Measurements from ENCODE around the gene CD36. TPM values are rescaled to one million over a fixed set of nuclear protein-coding genes. Genes with fewer than 3 reads are reported as not detected.

CD36 gene
- total RNA-seq, 1 donor from 2014 or later: 1.7 TPM

GRCh38 chr7:80648031-80648600 is 9.7 kb downstream of the CD36 start:
- Histone ChIP-seq H3K4me1 (ENCODE audit: insufficient read depth, low read length) (no peaks in the 10 kb centered on the region), H4K20me1 (ENCODE audit: insufficient read depth, low read length) (no peaks in the 10 kb centered on the region), H3K36me3 (ENCODE audit: insufficient read depth, low read length) (no peaks in the 10 kb centered on the region), H3K9ac (ENCODE audit: low read length) (no peak overlapping the region), H2AFZ (ENCODE audit: low read depth, low read length) (no peak overlapping the region), H3K9me3 (ENCODE audit: insufficient read depth, low read depth, low read length) (no peaks in the 10 kb centered on the region), H3K27me3 (ENCODE audit: insufficient read depth, low read length) (no peaks in the 10 kb centered on the region), H3K27ac (ENCODE audit: low read depth, low read length) (no peak overlapping the region), H3K4me3 (ENCODE audit: insufficient read depth, low read depth, low read length) (no peak overlapping the region), H3K4me2 (ENCODE audit: low read length) (no peak overlapping the region), H3K79me2 (ENCODE audit: insufficient read depth, low read length) (no peaks in the 10 kb centered on the region)
- FAIRE-seq (no peak), DNase-seq (ENCODE audit: low read depth) (no peak)
- Mint-ChIP-seq H3K9me3 (ENCODE audit: unreplicated experiment) (no peaks in the 10 kb centered on the region), H3K4me3 (ENCODE audit: unreplicated experiment) (no peak overlapping the region), H3K27ac (ENCODE audit: unreplicated experiment) (no peak overlapping the region), H3K27me3 (ENCODE audit: low read depth, unreplicated experiment) (peaks cover 2% of the 10 kb centered on the region), H3K4me1 (ENCODE audit: low read depth, unreplicated experiment) (no peaks in the 10 kb centered on the region), H3K36me3 (ENCODE audit: low read depth, unreplicated experiment) (no peaks in the 10 kb centered on the region)
- TF ChIP-seq, protein P1, sequence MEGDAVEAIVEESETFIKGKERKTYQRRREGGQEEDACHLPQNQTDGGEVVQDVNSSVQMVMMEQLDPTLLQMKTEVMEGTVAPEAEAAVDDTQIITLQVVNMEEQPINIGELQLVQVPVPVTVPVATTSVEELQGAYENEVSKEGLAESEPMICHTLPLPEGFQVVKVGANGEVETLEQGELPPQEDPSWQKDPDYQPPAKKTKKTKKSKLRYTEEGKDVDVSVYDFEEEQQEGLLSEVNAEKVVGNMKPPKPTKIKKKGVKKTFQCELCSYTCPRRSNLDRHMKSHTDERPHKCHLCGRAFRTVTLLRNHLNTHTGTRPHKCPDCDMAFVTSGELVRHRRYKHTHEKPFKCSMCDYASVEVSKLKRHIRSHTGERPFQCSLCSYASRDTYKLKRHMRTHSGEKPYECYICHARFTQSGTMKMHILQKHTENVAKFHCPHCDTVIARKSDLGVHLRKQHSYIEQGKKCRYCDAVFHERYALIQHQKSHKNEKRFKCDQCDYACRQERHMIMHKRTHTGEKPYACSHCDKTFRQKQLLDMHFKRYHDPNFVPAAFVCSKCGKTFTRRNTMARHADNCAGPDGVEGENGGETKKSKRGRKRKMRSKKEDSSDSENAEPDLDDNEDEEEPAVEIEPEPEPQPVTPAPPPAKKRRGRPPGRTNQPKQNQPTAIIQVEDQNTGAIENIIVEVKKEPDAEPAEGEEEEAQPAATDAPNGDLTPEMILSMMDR (IDR thresholded peaks at IDR 0.05; ENCODE audit: insufficient read depth, low read depth, low read length): no peak
- TF ChIP-seq EZH2 (IDR thresholded peaks at IDR 0.05; ENCODE audit: insufficient read depth, low read length): no peak

DNA sequence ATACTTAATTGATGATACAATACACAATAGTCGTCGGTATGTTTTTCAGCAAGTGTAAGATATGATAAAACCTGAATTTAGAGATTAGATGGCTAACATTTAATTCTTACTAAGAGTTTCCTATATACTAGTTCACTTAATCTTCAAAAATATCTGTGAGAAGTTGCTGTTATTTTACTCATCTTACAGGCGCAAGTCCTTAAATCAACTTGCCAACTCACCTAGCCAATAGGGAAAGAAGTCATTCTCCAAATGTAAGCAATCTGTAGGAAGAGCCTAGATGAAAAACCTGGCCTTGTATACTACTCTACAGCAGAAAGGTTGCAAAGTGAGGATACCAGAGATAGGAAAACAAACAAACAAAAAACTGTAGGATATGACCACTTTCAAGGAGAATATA is 10.6 kb downstream of the CD36 start:
- peak; percentile 76 for FAIRE-seq
- Mint-ChIP-seq H3K4me3 (ENCODE audit: unreplicated experiment) (no peak overlapping the region), H3K9me3 (ENCODE audit: unreplicated experiment) (no peaks in the 10 kb centered on the region), H3K4me1 (ENCODE audit: low read depth, unreplicated experiment) (no peaks in the 10 kb centered on the region), H3K36me3 (ENCODE audit: low read depth, unreplicated experiment) (no peaks in the 10 kb centered on the region), H3K27me3 (ENCODE audit: low read depth, unreplicated experiment) (peaks cover 2% of the 10 kb centered on the region), H3K27ac (ENCODE audit: unreplicated experiment) (no peak overlapping the region)
- no peaks in the 10 kb centered on the region for H4K20me1 ChIP-seq (ENCODE audit: insufficient read depth, low read length)
- no peak overlapping the region for H3K4me2 ChIP-seq (ENCODE audit: low read length)
- no peaks in the 10 kb centered on the region for H3K9me3 ChIP-seq (ENCODE audit: insufficient read depth, low read depth, low read length)
- no peaks in the 10 kb centered on the region for H3K4me1 ChIP-seq (ENCODE audit: insufficient read depth, low read length)
- no peaks in the 10 kb centered on the region for H3K36me3 ChIP-seq (ENCODE audit: insufficient read depth, low read length)
- TF ChIP-seq EZH2 (IDR thresholded peaks at IDR 0.05; ENCODE audit: insufficient read depth, low read length): no peak
- TF ChIP-seq, protein P1 (IDR thresholded peaks at IDR 0.05; ENCODE audit: insufficient read depth, low read depth, low read length): no peak
- H3K79me2 ChIP-seq (ENCODE audit: insufficient read depth, low read length): no peaks in the 10 kb centered on the region
- H2AFZ ChIP-seq (ENCODE audit: low read depth, low read length): no peak overlapping the region
- H3K4me3 ChIP-seq (ENCODE audit: insufficient read depth, low read depth, low read length): no peak overlapping the region
- H3K27ac ChIP-seq (ENCODE audit: low read depth, low read length): no peak overlapping the region
- no peak for DNase-seq (ENCODE audit: low read depth)
- no peak overlapping the region for H3K9ac ChIP-seq (ENCODE audit: low read length)
- no peaks in the 10 kb centered on the region for H3K27me3 ChIP-seq (ENCODE audit: insufficient read depth, low read length)

DNA sequence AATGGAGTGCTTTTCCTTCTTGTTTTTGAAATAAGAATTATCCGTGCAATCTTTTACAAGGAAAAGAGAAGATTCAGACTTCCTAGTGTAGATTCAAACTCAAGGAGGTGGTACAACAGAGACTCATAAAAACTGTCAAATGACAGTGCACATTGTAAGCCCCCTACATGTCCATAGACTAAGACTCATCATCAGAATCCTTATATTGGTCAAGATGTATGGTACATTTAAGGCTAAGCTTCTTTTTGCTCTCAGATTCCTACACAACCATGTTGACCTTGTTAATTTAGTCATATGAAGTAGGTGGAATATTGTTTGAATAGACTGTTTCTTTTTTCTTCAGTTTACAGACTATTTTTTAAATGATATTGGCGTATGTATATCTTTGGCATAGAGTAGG is 11.6 kb downstream of the CD36 start:
- H3K27ac Mint-ChIP-seq (ENCODE audit: unreplicated experiment): no peak overlapping the region
- no peaks in the 10 kb centered on the region for H3K27me3 ChIP-seq (ENCODE audit: insufficient read depth, low read length)
- H3K27me3 Mint-ChIP-seq (ENCODE audit: low read depth, unreplicated experiment): peaks cover 2% of the 10 kb centered on the region
- no peak overlapping the region for H3K4me3 Mint-ChIP-seq (ENCODE audit: unreplicated experiment)
- no peaks in the 10 kb centered on the region for H4K20me1 ChIP-seq (ENCODE audit: insufficient read depth, low read length)
- DNase-seq (ENCODE audit: low read depth): no peak
- H3K36me3 ChIP-seq (ENCODE audit: insufficient read depth, low read length): no peaks in the 10 kb centered on the region
- no peak overlapping the region for H3K9ac ChIP-seq (ENCODE audit: low read length)
- H3K4me2 ChIP-seq (ENCODE audit: low read length): no peak overlapping the region
- TF ChIP-seq, protein P1 (IDR thresholded peaks at IDR 0.05; ENCODE audit: insufficient read depth, low read depth, low read length): no peak
- no peak for TF ChIP-seq EZH2 (IDR thresholded peaks at IDR 0.05; ENCODE audit: insufficient read depth, low read length)
- H3K4me3 ChIP-seq (ENCODE audit: insufficient read depth, low read depth, low read length): no peak overlapping the region
- H3K27ac ChIP-seq (ENCODE audit: low read depth, low read length): no peak overlapping the region
- no peak overlapping the region for H2AFZ ChIP-seq (ENCODE audit: low read depth, low read length)
- FAIRE-seq: no peak
- no peaks in the 10 kb centered on the region for H3K4me1 ChIP-seq (ENCODE audit: insufficient read depth, low read length)
- H3K36me3 Mint-ChIP-seq (ENCODE audit: low read depth, unreplicated experiment): no peaks in the 10 kb centered on the region
- no peaks in the 10 kb centered on the region for H3K79me2 ChIP-seq (ENCODE audit: insufficient read depth, low read length)
- no peaks in the 10 kb centered on the region for H3K9me3 Mint-ChIP-seq (ENCODE audit: unreplicated experiment)
- H3K4me1 Mint-ChIP-seq (ENCODE audit: low read depth, unreplicated experiment): no peaks in the 10 kb centered on the region
- H3K9me3 ChIP-seq (ENCODE audit: insufficient read depth, low read depth, low read length): no peaks in the 10 kb centered on the region

All from astrocyte (in vitro differentiated cells and primary cell).